Peyer's patch (tissue), 4 donors: ENCODE results near the gene LY86. TPM values are rescaled to one million over a fixed set of nuclear protein-coding genes. Genes with fewer than 3 reads are reported as not detected.

ENCODE experiments used
- DNase-seq, 3 donors: peaks; one replicate each; pipeline ENCODE4 v3.0.0-alpha.2; 2017 to 2019
- H3K27ac ChIP-seq, 4 donors: fragments of 200-600 bp; sonication (generic); one replicate each; pipeline ENCODE4 v1.5.1; 2016 to 2019
- H3K27me3 ChIP-seq, 2 donors: fragments of 200-600 bp; sonication (generic); one replicate each; pipeline ENCODE4 v1.5.1; 2019
- H3K36me3 ChIP-seq, 3 donors: fragments of 200-600 bp; sonication (generic); one replicate each; pipeline ENCODE4 v1.5.1; 2016 to 2019
- H3K4me1 ChIP-seq, 4 donors: fragments of 200-600 bp; sonication (generic); one replicate each; pipeline ENCODE4 v1.5.1; 2016 to 2019
- H3K4me3 ChIP-seq, 4 donors: fragments of 200-600 bp; sonication (generic); 1 replicate in 3 of 4; 2 replicates in 1 of 4; pipeline ENCODE4 v1.5.1; 2016 to 2019; ENCODE audit warnings: mild to moderate bottlenecking in 1 of 4
- H3K9me3 ChIP-seq, 4 donors: fragments of 200-600 bp; sonication (generic); one replicate each; pipeline ENCODE4 v1.5.1; 2016 to 2019; ENCODE audit warnings: mild to moderate bottlenecking in 1 of 4
- POLR2A ChIP-seq, 2 donors: fragments of 450-650 bp; IDR thresholded peaks; one replicate each; pipeline ENCODE4 v1.5.1; 2017; ENCODE audit warnings: antibody characterized with exemption in 2 of 2, mild to moderate bottlenecking in 2 of 2, moderate library complexity in 2 of 2
- total RNA-seq, 4 donors: library from RNA; depleted of rRNA; stranded (reverse); fragments of >200 nt; gene quantifications; one replicate each; pipeline ENCODE4 v1.1.0, GENCODE V29; 2016
- TF ChIP-seq, protein P1 (sequence below), 6 experiments: fragments of 450-650 bp in 4 of 6; fragments of 200-600 bp in 2 of 6; sonication (generic) in 1 of 6; IDR thresholded peaks; one replicate each; pipeline ENCODE4 v1.5.1; 2017 to 2019; ENCODE audit warnings: antibody characterized with exemption in 6 of 6, mild to moderate bottlenecking in 3 of 6, moderate library complexity in 1 of 6

LY86 gene
- total RNA-seq, 4 donors from 2014 or later = 1.7 to 39.6 TPM; not detected in 2

DNA sequence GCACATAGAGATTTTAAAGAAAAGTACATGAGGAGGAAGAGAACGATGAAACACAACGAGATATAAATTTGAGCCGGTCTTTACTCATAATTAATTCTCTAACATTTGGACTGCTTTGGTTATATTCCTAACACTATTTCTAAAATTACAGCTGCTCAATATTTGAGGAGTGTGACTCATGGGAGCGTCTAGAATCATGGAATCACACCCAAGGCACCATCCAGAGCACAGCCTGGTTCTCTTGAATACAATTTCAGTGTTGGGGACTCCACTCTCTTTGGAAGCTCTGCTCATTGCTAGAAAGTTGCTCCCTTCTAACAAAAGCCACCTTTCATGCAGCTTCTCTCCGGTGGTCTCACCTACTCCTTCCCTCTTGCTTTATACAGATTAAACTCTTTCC lies 64.4 kb downstream of the LY86 start:
- no peak overlapping the region for H3K4me3 ChIP-seq

GRCh38 chr6:6654599-6655575 lies 66.4 kb downstream of the LY86 start:
- H3K27ac ChIP-seq = peak overlapping the region in 1 of 4 donors; percentile 39
- H3K27me3 ChIP-seq = no peaks in the 10 kb centered on the region
- no peaks in the 10 kb centered on the region for H3K9me3 ChIP-seq
- no peaks in the 10 kb centered on the region for H3K4me1 ChIP-seq
- H3K4me3 ChIP-seq = no peak overlapping the region
- TF ChIP-seq POLR2A (IDR thresholded peaks at IDR 0.05) = no peak
- TF ChIP-seq, protein P1, sequence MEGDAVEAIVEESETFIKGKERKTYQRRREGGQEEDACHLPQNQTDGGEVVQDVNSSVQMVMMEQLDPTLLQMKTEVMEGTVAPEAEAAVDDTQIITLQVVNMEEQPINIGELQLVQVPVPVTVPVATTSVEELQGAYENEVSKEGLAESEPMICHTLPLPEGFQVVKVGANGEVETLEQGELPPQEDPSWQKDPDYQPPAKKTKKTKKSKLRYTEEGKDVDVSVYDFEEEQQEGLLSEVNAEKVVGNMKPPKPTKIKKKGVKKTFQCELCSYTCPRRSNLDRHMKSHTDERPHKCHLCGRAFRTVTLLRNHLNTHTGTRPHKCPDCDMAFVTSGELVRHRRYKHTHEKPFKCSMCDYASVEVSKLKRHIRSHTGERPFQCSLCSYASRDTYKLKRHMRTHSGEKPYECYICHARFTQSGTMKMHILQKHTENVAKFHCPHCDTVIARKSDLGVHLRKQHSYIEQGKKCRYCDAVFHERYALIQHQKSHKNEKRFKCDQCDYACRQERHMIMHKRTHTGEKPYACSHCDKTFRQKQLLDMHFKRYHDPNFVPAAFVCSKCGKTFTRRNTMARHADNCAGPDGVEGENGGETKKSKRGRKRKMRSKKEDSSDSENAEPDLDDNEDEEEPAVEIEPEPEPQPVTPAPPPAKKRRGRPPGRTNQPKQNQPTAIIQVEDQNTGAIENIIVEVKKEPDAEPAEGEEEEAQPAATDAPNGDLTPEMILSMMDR (IDR thresholded peaks at IDR 0.05) = no peak
- no peak for DNase-seq
- no peaks in the 10 kb centered on the region for H3K36me3 ChIP-seq

More for the DNA sequence above, 64.4 kb downstream of the LY86 start:
- Histone ChIP-seq H3K27me3 (no peaks in the 10 kb centered on the region), H3K27ac (no peak overlapping the region), H3K4me1 (no peaks in the 10 kb centered on the region), H3K9me3 (no peaks in the 10 kb centered on the region), H3K36me3 (no peaks in the 10 kb centered on the region)
- DNase-seq = no peak
- TF ChIP-seq POLR2A (IDR thresholded peaks at IDR 0.05) = no peak
- TF ChIP-seq, protein P1 (IDR thresholded peaks at IDR 0.05) = no peak

- H3K4me1 ChIP-seq = no peaks in the 10 kb centered on the region
- no peak overlapping the region for H3K27ac ChIP-seq
- TF ChIP-seq, protein P1 (IDR thresholded peaks at IDR 0.05) = no peak
- TF ChIP-seq POLR2A (IDR thresholded peaks at IDR 0.05) = no peak
- H3K9me3 ChIP-seq = no peaks in the 10 kb centered on the region
- H3K36me3 ChIP-seq = no peaks in the 10 kb centered on the region
- DNase-seq = no peak
- no peaks in the 10 kb centered on the region for H3K27me3 ChIP-seq
- no peak overlapping the region for H3K4me3 ChIP-seq
These were observed 67.3 kb downstream of the LY86 start for GRCh38 chr6:6655805-6656251.

DNA sequence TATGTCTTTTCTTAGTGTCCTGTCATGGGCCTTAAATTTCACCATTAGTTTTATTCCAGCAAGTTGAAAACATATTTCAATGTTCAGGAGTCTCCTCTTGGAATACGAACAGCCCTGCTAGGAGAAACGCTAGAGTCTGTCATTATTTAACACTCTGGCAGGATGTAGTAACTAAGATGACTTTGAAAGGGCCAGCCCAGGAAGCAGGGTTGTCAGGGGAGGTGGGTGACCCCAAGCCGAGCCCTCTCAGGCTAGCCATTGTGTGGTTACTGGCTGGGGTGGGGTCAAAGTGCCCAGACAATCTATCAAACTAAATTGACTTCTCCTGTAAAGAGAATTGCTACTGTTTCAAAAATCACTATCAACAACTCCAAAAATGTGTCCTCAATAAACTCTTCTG lies 67.8 kb downstream of the LY86 start:
- TF ChIP-seq POLR2A (IDR thresholded peaks at IDR 0.05) = no peak
- TF ChIP-seq, protein P1 (IDR thresholded peaks at IDR 0.05) = no peak
- no peaks in the 10 kb centered on the region for H3K36me3 ChIP-seq
- DNase-seq = no peak
- no peaks in the 10 kb centered on the region for H3K9me3 ChIP-seq
- H3K27me3 ChIP-seq = no peaks in the 10 kb centered on the region
- no peaks in the 10 kb centered on the region for H3K4me1 ChIP-seq
- no peak overlapping the region for H3K27ac ChIP-seq
- H3K4me3 ChIP-seq = no peak overlapping the region

GRCh38 chr6:6657085-6657819 lies 68.7 kb downstream of the LY86 start:
- no peak for DNase-seq

More at GRCh38 chr6:6657085-6657819, 68.7 kb downstream of the LY86 start:
- Histone ChIP-seq H3K27me3 (no peaks in the 10 kb centered on the region), H3K4me1 (no peaks in the 10 kb centered on the region), H3K27ac (no peak overlapping the region), H3K4me3 (no peak overlapping the region), H3K9me3 (no peaks in the 10 kb centered on the region), H3K36me3 (no peaks in the 10 kb centered on the region)
- TF ChIP-seq, protein P1 (IDR thresholded peaks at IDR 0.05) = no peak
- TF ChIP-seq POLR2A (IDR thresholded peaks at IDR 0.05) = no peak
